B cell (primary cell): ENCODE data around the gene ITGA6. TPM values are rescaled to one million over a fixed set of nuclear protein-coding genes. Genes with fewer than 3 reads are reported as not detected.
A peak's percentile ranks its signal among the peaks of the same experiment; 100 is the strongest.

Experiments used
- ATAC-seq: fragments of 200-7000 bp; cut with Tn5 transposase; one replicate; pipeline ENCODE4 v1.10.0; 2021; ENCODE audit warnings: low read depth, mild to moderate bottlenecking, moderate number of reproducible peaks, moderate library complexity
- CTCF ChIA-PET: fragments of 350-600 bp; sonication (Branson Sonifier 250); formaldehyde crosslinking; loops from one replicate; lab custom pipeline; 2021; ENCODE audit warnings: antibody characterized with exemption, inconsistent platforms; lab: Charles Lee
- POLR2A ChIA-PET: fragments of 350-600 bp; sonication (Branson Sonifier 250); formaldehyde crosslinking; loops from one replicate; lab custom pipeline; 2021; ENCODE audit warnings: antibody characterized with exemption; lab: Charles Lee
- DNase-seq: peaks from one replicate; pipeline ENCODE4 v3.0.0; 2013
- H2AFZ ChIP-seq: 2 replicates; pipeline ENCODE4 v1.6.1; 2012; ENCODE audit warnings: mild to moderate bottlenecking, low read depth, low read length; ENCODE audit not compliant: insufficient read depth, poor library complexity, severe bottlenecking
- H3K27ac ChIP-seq, 2 donors: 1 replicate in 1 of 2; 2 replicates in 1 of 2; pipeline ENCODE4 v1.5.1; 2012 to 2013; ENCODE audit warnings: low read length in 2 of 2, mild to moderate bottlenecking in 2 of 2, moderate library complexity in 1 of 2
- H3K27me3 ChIP-seq, 4 experiments: fragments of 200-600 bp in 1 of 4; sonication (generic) in 1 of 4; replicated peaks in 1 of 4; 1 replicate in 2 of 4; 2 replicates in 2 of 4; pipeline versions ENCODE4 v1.6.1 to v1.7.0; 2013 to 2016; ENCODE audit warnings: low read length in 3 of 4, mild to moderate bottlenecking in 2 of 4, mixed read lengths in 1 of 4, moderate library complexity in 1 of 4; ENCODE audit not compliant: insufficient read depth in 4 of 4, control insufficient read depth in 3 of 4; ENCODE audit errors: control extremely low read depth in 1 of 4
- H3K36me3 ChIP-seq, 2 experiments: replicated peaks in 1 of 2; 1 replicate in 1 of 2; 2 replicates in 1 of 2; pipeline versions ENCODE4 v1.6.1 to v1.7.1; 2013; ENCODE audit warnings: low read length in 1 of 2; ENCODE audit not compliant: insufficient read depth in 2 of 2, control insufficient read depth in 1 of 2; ENCODE audit errors: control extremely low read depth in 1 of 2, extremely low read depth in 1 of 2
- H3K4me1 ChIP-seq, 2 donors: fragments of 200-600 bp in 1 of 2; sonication (generic) in 1 of 2; 1 replicate in 1 of 2; 2 replicates in 1 of 2; pipeline versions ENCODE4 v1.5.1 to v1.6.1; 2013 to 2017; ENCODE audit warnings: low read length in 2 of 2; ENCODE audit not compliant: control insufficient read depth in 2 of 2, insufficient read depth in 2 of 2
- H3K4me2 ChIP-seq: replicated peaks from 2 replicates; pipeline ENCODE3; 2012; ENCODE audit warnings: mild to moderate bottlenecking, low read depth, low read length; ENCODE audit not compliant: poor library complexity, severe bottlenecking
- H3K4me3 ChIP-seq, 5 experiments: fragments of 200-600 bp in 1 of 5; sonication (generic) in 1 of 5; 1 replicate in 3 of 5; 2 replicates in 2 of 5; pipeline versions ENCODE4 v1.5.1 to v1.7.0; 2011 to 2016; ENCODE audit warnings: low read length in 4 of 5, mild to moderate bottlenecking in 4 of 5, low read depth in 2 of 5, control low read depth in 1 of 5, moderate library complexity in 1 of 5; ENCODE audit not compliant: insufficient read depth in 1 of 5; ENCODE audit errors: control extremely low read depth in 1 of 5, extremely low read depth in 1 of 5
- H3K79me2 ChIP-seq: fragments of 200-600 bp; sonication (generic); one replicate; pipeline ENCODE4 v1.6.0; 2016; ENCODE audit warnings: low read length; ENCODE audit not compliant: control insufficient read depth, insufficient read depth
- H3K9ac ChIP-seq: fragments of 200-600 bp; sonication (generic); 2 replicates; pipeline ENCODE4 v1.6.1; 2017; ENCODE audit warnings: mild to moderate bottlenecking, low read length, moderate library complexity
- H3K9me3 ChIP-seq, 3 donors: one replicate each; pipeline versions ENCODE4 v1.6.1 to v1.7.1; 2013; ENCODE audit warnings: low read length in 2 of 3; ENCODE audit not compliant: control insufficient read depth in 2 of 3, insufficient read depth in 1 of 3; ENCODE audit errors: control extremely low read depth in 1 of 3
- H4K20me1 ChIP-seq: 2 replicates; pipeline ENCODE4 v1.6.0; 2012; ENCODE audit warnings: mild to moderate bottlenecking, low read length; ENCODE audit not compliant: insufficient read depth, control insufficient read depth, poor library complexity, severe bottlenecking
- H3K27ac Mint-ChIP-seq: one replicate; pipeline ENCODE4 v1.8.0; 2021; ENCODE audit warnings: mixed read lengths
- H3K27me3 Mint-ChIP-seq: one replicate; pipeline ENCODE4 v1.8.0; 2021; ENCODE audit warnings: mixed read lengths
- H3K4me1 Mint-ChIP-seq: one replicate; pipeline ENCODE4 v1.8.0; 2021; ENCODE audit warnings: mixed read lengths
- H3K4me3 Mint-ChIP-seq: one replicate; pipeline ENCODE4 v1.8.0; 2021; ENCODE audit warnings: mixed read lengths
- H3K9me3 Mint-ChIP-seq: one replicate; pipeline ENCODE4 v1.8.0; 2022; ENCODE audit warnings: mixed read lengths; ENCODE audit not compliant: insufficient read depth
- EZH2 ChIP-seq: IDR thresholded peaks from 2 replicates; pipeline ENCODE4 v1.6.1; 2012; ENCODE audit warnings: borderline replicate concordance, low read depth, mild to moderate bottlenecking, moderate library complexity, low read length; ENCODE audit not compliant: insufficient read depth, poor library complexity, severe bottlenecking
- WGBS: methylation state at CpG from one replicate; pipeline ENCODE4 v1.1.5; 2013; ENCODE audit warnings: missing lambda C conversion rate; ENCODE audit not compliant: insufficient coverage; 5-methylcytosine and 5-hydroxymethylcytosine counted together
- intact Hi-C: fragments of 100-400 bp; cut with micrococcal nuclease; formaldehyde crosslinking; loops from one replicate; pipeline ENCODE4 v1.10.0; 2022
- polyA plus RNA-seq: library from polyadenylated mRNA; depleted of rRNA; stranded (reverse); fragments of >200 nt; gene quantifications from 2 replicates; pipeline ENCODE4 v1.2.3, GENCODE V29; 2012
- total RNA-seq, 2 donors: library from RNA; stranded (reverse); fragments of 120-200 nt in 1 of 2; gene quantifications; 1 replicate in 1 of 2; 2 replicates in 1 of 2; pipeline versions ENCODE4 v1.2.3 to v1.2.4, GENCODE V29; 2013 to 2022
- TF ChIP-seq, protein P1 (sequence below): fragments of 200-600 bp; IDR thresholded peaks from one replicate; pipeline ENCODE4 v1.8.0; 2022; ENCODE audit warnings: antibody characterized with exemption, mild to moderate bottlenecking

ITGA6 gene
- total and polyA plus RNA-seq, 2 donors (not counting 1 experiment from before 2014, with no cell fraction given) = 0.17 to 0.98 TPM

- H3K27me3 Mint-ChIP-seq = no peaks in the 10 kb centered on the region
These were observed 57.3 kb downstream of the ITGA6 start for GRCh38 chr2:172484706-172485105.

DNA sequence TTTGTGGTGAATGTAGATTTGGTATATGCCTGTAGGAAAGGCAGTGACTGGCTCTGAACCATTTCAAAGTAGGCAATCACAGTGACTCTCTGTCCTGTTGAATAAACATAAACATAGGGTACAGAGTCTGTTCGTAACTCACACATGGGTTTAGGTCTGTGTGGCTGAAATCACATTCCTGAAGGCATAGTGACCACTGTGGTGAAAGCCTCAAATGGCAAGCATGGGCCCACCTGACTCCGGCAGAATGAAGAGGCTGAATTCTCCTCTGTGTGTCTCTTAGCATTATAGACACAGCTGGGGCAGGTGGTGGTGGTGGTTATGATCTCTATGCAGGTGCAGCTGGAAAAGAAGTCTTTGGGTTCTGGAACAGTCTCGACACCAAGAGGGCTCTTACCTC, 61.2 kb downstream of the ITGA6 start:
- POLR2A ChIA-PET = no interaction called here
- H3K4me2 ChIP-seq = no peak overlapping the region
- H4K20me1 ChIP-seq = no peaks in the 10 kb centered on the region
- DNase-seq (no peak), ATAC-seq (no peak)
- intact Hi-C loops = no loop called here
- H3K79me2 ChIP-seq = no peaks in the 10 kb centered on the region
- peaks cover 0 to 9% of the 10 kb centered on the region in 2 donors for H3K4me1 ChIP-seq
- no peak overlapping the region for H3K27ac ChIP-seq
- peaks cover 3% of the 10 kb centered on the region for H3K4me1 Mint-ChIP-seq
- H3K9ac ChIP-seq = no peak overlapping the region
- no peaks in the 10 kb centered on the region for H3K9me3 ChIP-seq
- H3K9me3 Mint-ChIP-seq = no peaks in the 10 kb centered on the region
- no peak overlapping the region for H2AFZ ChIP-seq
- no peaks in the 10 kb centered on the region for H3K27me3 ChIP-seq
- H3K4me3 Mint-ChIP-seq = no peak overlapping the region
- H3K27me3 Mint-ChIP-seq = no peaks in the 10 kb centered on the region
- H3K4me3 ChIP-seq = no peak overlapping the region
- no peak for TF ChIP-seq EZH2
- TF ChIP-seq, protein P1, sequence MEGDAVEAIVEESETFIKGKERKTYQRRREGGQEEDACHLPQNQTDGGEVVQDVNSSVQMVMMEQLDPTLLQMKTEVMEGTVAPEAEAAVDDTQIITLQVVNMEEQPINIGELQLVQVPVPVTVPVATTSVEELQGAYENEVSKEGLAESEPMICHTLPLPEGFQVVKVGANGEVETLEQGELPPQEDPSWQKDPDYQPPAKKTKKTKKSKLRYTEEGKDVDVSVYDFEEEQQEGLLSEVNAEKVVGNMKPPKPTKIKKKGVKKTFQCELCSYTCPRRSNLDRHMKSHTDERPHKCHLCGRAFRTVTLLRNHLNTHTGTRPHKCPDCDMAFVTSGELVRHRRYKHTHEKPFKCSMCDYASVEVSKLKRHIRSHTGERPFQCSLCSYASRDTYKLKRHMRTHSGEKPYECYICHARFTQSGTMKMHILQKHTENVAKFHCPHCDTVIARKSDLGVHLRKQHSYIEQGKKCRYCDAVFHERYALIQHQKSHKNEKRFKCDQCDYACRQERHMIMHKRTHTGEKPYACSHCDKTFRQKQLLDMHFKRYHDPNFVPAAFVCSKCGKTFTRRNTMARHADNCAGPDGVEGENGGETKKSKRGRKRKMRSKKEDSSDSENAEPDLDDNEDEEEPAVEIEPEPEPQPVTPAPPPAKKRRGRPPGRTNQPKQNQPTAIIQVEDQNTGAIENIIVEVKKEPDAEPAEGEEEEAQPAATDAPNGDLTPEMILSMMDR = no peak
- 90% methylated on average over 2 of the region's 3 CpGs for WGBS
- CTCF ChIA-PET = interaction anchor here (1.2 kb wide), 1 partner anchor 19 kb away, joined by 3 read pairs; no protein-coding TSS in a partner anchor
- H3K27ac Mint-ChIP-seq = no peak overlapping the region
- peaks cover 0 to 11% of the 10 kb centered on the region in 2 experiments for H3K36me3 ChIP-seq

More at GRCh38 chr2:172484706-172485105, 57.3 kb downstream of the ITGA6 start:
- no peak for TF ChIP-seq EZH2
- TF ChIP-seq, protein P1 = peak; percentile 5
- CTCF ChIA-PET = interaction anchor here (0.9 to 1.3 kb wide), 3 partner anchors 19 to 225 kb away, joined by 3 to 4 read pairs (median 3); no protein-coding TSS in a partner anchor
- no peak overlapping the region for H3K4me3 Mint-ChIP-seq
- Histone ChIP-seq H2AFZ (no peak overlapping the region), H3K4me1 (peaks cover 0 to 8% of the 10 kb centered on the region in 2 donors), H3K4me3 (no peak overlapping the region), H4K20me1 (no peaks in the 10 kb centered on the region), H3K4me2 (no peak overlapping the region), H3K27me3 (no peaks in the 10 kb centered on the region), H3K9me3 (no peaks in the 10 kb centered on the region), H3K27ac (no peak overlapping the region), H3K9ac (no peak overlapping the region), H3K36me3 (peaks cover 0 to 2% of the 10 kb centered on the region in 2 experiments), H3K79me2 (no peaks in the 10 kb centered on the region)
- peaks cover 3% of the 10 kb centered on the region for H3K4me1 Mint-ChIP-seq
- ATAC-seq (no peak), DNase-seq (no peak)
- no CpG with 5 or more reads among the region's 2 CpGs for WGBS
- POLR2A ChIA-PET = no interaction called here
- intact Hi-C loops = no loop called here
- no peaks in the 10 kb centered on the region for H3K9me3 Mint-ChIP-seq
- no peak overlapping the region for H3K27ac Mint-ChIP-seq
